ENCODE data around the gene LHX6. TPM values are rescaled to one million over a fixed set of nuclear protein-coding genes. Genes with fewer than 3 reads are reported as not detected.

Gene LHX6
- total RNA-seq, 4 donors from 2014 or later = 0.68 to 12.7 (median 1.4) TPM; not detected in 1

- Histone ChIP-seq H3K9me3 (no peaks in the 10 kb centered on the region), H3K4me1 (peaks cover 4 to 31% (median 17%) of the 10 kb centered on the region in 4 donors), H3K27ac (no peak overlapping the region), H3K4me3 (no peak overlapping the region), H3K27me3 (no peaks in the 10 kb centered on the region), H3K36me3 (peaks cover 0 to 8% (median 3%) of the 10 kb centered on the region in 4 donors)
- intact Hi-C loops (cut with DNase I; ENCODE audit: low total_unique reads) = no loop called here
- no peak for DNase-seq
- WGBS, 2 donors (ENCODE audit: low coverage in 1 of 2) = 86 to 91% methylated on average over 5 to 6 of the region's 6 CpGs
- in situ Hi-C loops (cut with MboI; ENCODE audit: low pct_ligation_motif_present in 1 of 4, low pct_unique_long_range_greater_than_20kb in 1 of 4, low sequenced_read_pairs in 3 of 4) = no loop called here
- no peak for TF ChIP-seq EP300 (IDR thresholded peaks at IDR 0.05; ENCODE audit: low read depth)
- no peak for TF ChIP-seq CTCF (IDR thresholded peaks at IDR 0.05)
- TF ChIP-seq POLR2A (IDR thresholded peaks at IDR 0.05) = no peak
- no peak for TF ChIP-seq POLR2AphosphoS5 (IDR thresholded peaks at IDR 0.05)
These were observed 39.5 kb upstream of the LHX6 start for GRCh38 chr9:122268041-122268814.

- peak; percentile 28 for DNase-seq
- H3K4me3 ChIP-seq = peak overlapping the region; percentile 59 to 72 (median 66)
- H3K4me1 ChIP-seq = peaks cover 11 to 38% (median 34%) of the 10 kb centered on the region in 4 donors
- in situ Hi-C loops (cut with MboI; ENCODE audit: low pct_ligation_motif_present in 1 of 4, low pct_unique_long_range_greater_than_20kb in 1 of 4, low sequenced_read_pairs in 3 of 4) (no loop called here), intact Hi-C loops (cut with DNase I; ENCODE audit: low total_unique reads) (no loop called here)
- peak overlapping the region; percentile 87 to 94 (median 92) for H3K27ac ChIP-seq
- no peaks in the 10 kb centered on the region for H3K27me3 ChIP-seq
- TF ChIP-seq EP300 (IDR thresholded peaks at IDR 0.05; ENCODE audit: low read depth) (no peak), CTCF (IDR thresholded peaks at IDR 0.05) (peak in 1 of 5 experiments; percentile 9)
- H3K9me3 ChIP-seq = no peaks in the 10 kb centered on the region
- peaks cover 0 to 8% (median 3%) of the 10 kb centered on the region in 4 donors for H3K36me3 ChIP-seq
- 5 to 7% methylated on average over 7 to 17 of the region's 17 CpGs for WGBS, 2 donors (ENCODE audit: low coverage in 1 of 2)
These were observed 36.6 kb upstream of the LHX6 start for GRCh38 chr9:122265149-122265915.

- in situ Hi-C loops (cut with MboI; ENCODE audit: low pct_ligation_motif_present in 1 of 4, low pct_unique_long_range_greater_than_20kb in 1 of 4, low sequenced_read_pairs in 3 of 4) (no loop called here), intact Hi-C loops (cut with DNase I; ENCODE audit: low total_unique reads) (no loop called here)
- Histone ChIP-seq H3K4me1 (peaks cover 11 to 38% (median 34%) of the 10 kb centered on the region in 4 donors), H3K27me3 (no peaks in the 10 kb centered on the region), H3K9me3 (no peaks in the 10 kb centered on the region), H3K27ac (peak within 1 kb of the TSS; percentile 87 to 94 (median 92)), H3K4me3 (peak within 1 kb of the TSS; percentile 59 to 72 (median 66)), H3K36me3 (peaks cover 0 to 16% (median 5%) of the 10 kb centered on the region in 4 donors)
- DNase-seq = peak; percentile 93
- 0% methylated on average over 2 to 49 of the region's 60 CpGs for WGBS, 2 donors (ENCODE audit: low coverage in 1 of 2)
- TF ChIP-seq POLR2AphosphoS5 (IDR thresholded peaks at IDR 0.05) (peak; percentile 83 to 95 (median 93)), POLR2A (IDR thresholded peaks at IDR 0.05) (peak; percentile 83), EP300 (IDR thresholded peaks at IDR 0.05; ENCODE audit: low read depth) (no peak), CTCF (IDR thresholded peaks at IDR 0.05) (no peak)
These were observed 35.8 kb upstream of the LHX6 start, which contains the start of the genes MRRF and RBM18 for GRCh38 chr9:122264360-122265148. Gene MRRF, plus strand, starts transcription at chr9:122264882. Its CDS starts 6,010 bp downstream, at chr9:122270892. Gene RBM18, minus strand, starts transcription at chr9:122264840. Its CDS starts 3,348 bp downstream, at chr9:122261492.
